Ovary (tissue), 3 donors: ENCODE results near the gene DPP9.

Experiments
- CTCF ChIP-seq, 3 donors: fragments of 450-650 bp in 2 of 3; fragments of 200-600 bp in 1 of 3; IDR thresholded peaks; one replicate each; pipeline versions ENCODE4 v1.5.1 to v1.8.0; 2016 to 2022; ENCODE audit warnings: antibody characterized with exemption in 3 of 3, mild to moderate bottlenecking in 1 of 3
- EP300 ChIP-seq: sonication (generic); formaldehyde crosslinking; IDR thresholded peaks from one replicate; pipeline ENCODE4 v1.6.1; 2017; ENCODE audit warnings: antibody characterized with exemption
- POLR2A ChIP-seq: fragments of 450-650 bp; IDR thresholded peaks from one replicate; pipeline ENCODE4 v1.6.1; 2017; ENCODE audit warnings: antibody characterized with exemption, mild to moderate bottlenecking, moderate library complexity
- donor health status: DM: no; HTN: no; CAD: no.

- TF ChIP-seq POLR2A (no peak), CTCF (IDR thresholded peaks at IDR 0.05) (no peak), EP300 (no peak)
Observed at GRCh38 chr19:4682417-4683200, 41.0 kb downstream of the DPP9 start.
